Caco-2 (cell line): ENCODE data around the gene CTIF. TPM values are rescaled to one million over a fixed set of nuclear protein-coding genes. Genes with fewer than 3 reads are reported as not detected.

Experiments
- BruUV-seq: library from RNA; stranded (reverse); fragments of 400-500 nt; replicated peaks from 2 replicates; lab custom pipeline; 2021; lab: Mats Ljungman, UMichigan
- CTCF ChIA-PET: fragments of 300-600 bp; sonication (Branson Sonifier 250); formaldehyde crosslinking; loops from one replicate; lab custom pipeline; 2022; ENCODE audit warnings: antibody characterized with exemption; lab: Charles Lee
- POLR2A ChIA-PET: fragments of 300-600 bp; sonication (Branson Sonifier 250); formaldehyde crosslinking; loops from one replicate; lab custom pipeline; 2022; ENCODE audit warnings: antibody characterized with exemption; lab: Charles Lee
- DNase-seq, 2 experiments: peaks; one replicate each; pipeline versions ENCODE4 v3.0.0 to v3.0.0-alpha.2; 2020 to 2022
- H3K27me3 ChIP-seq: replicated peaks from 2 replicates; pipeline ENCODE4 v1.6.0; 2011; ENCODE audit warnings: low read length; ENCODE audit not compliant: control insufficient read depth, insufficient read depth
- H3K36me3 ChIP-seq: 2 replicates; pipeline ENCODE4 v1.5.1; 2011; ENCODE audit warnings: low read length; ENCODE audit not compliant: control insufficient read depth, insufficient read depth
- H3K4me1 ChIP-seq: fragments of 250-450 bp; sonication (Bioruptor Pico); 2 replicates; pipeline ENCODE4 v1.5.1; 2020; ENCODE audit warnings: mild to moderate bottlenecking
- H3K4me3 ChIP-seq: 2 replicates; pipeline ENCODE4 v1.5.1; 2011; ENCODE audit warnings: low read depth, mild to moderate bottlenecking, control low read depth, low read length
- H3K9me3 ChIP-seq: fragments of 250-450 bp; sonication (Bioruptor Pico); 2 replicates; pipeline ENCODE4 v1.5.1; 2020; ENCODE audit warnings: mild to moderate bottlenecking, moderate library complexity
- H3K27ac Mint-ChIP-seq: one replicate; pipeline ENCODE4 v1.8.0; 2022; ENCODE audit warnings: mixed read lengths; ENCODE audit not compliant: unreplicated experiment
- H3K27me3 Mint-ChIP-seq: one replicate; pipeline ENCODE4 v1.8.0; 2022; ENCODE audit warnings: mixed read lengths; ENCODE audit not compliant: insufficient read depth, unreplicated experiment
- H3K36me3 Mint-ChIP-seq: one replicate; pipeline ENCODE4 v1.8.0; 2022; ENCODE audit warnings: mild to moderate bottlenecking, mixed read lengths; ENCODE audit not compliant: insufficient read depth, unreplicated experiment
- H3K4me1 Mint-ChIP-seq: one replicate; pipeline ENCODE4 v1.8.0; 2022; ENCODE audit warnings: low read depth, mixed read lengths; ENCODE audit not compliant: unreplicated experiment
- H3K4me3 Mint-ChIP-seq: one replicate; pipeline ENCODE4 v1.8.0; 2022; ENCODE audit warnings: mild to moderate bottlenecking, moderate library complexity, mixed read lengths; ENCODE audit not compliant: unreplicated experiment
- H3K9me3 Mint-ChIP-seq: one replicate; pipeline ENCODE4 v1.8.0; 2022; ENCODE audit warnings: mixed read lengths; ENCODE audit not compliant: unreplicated experiment
- intact Hi-C: fragments of 100-400 bp; cut with micrococcal nuclease; formaldehyde crosslinking; loops from one replicate; pipeline ENCODE4 v1.10.0; 2022; ENCODE audit not compliant: unreplicated experiment
- total RNA-seq: library from RNA; stranded (reverse); gene quantifications from 2 replicates; pipeline ENCODE4 v1.2.3, GENCODE V29; 2022
- TF ChIP-seq, protein P1 (sequence below), 2 experiments: fragments of 200-600 bp in 1 of 2; IDR thresholded peaks; 1 replicate in 1 of 2; 2 replicates in 1 of 2; pipeline versions ENCODE4 v1.5.1 to v1.8.0; 2011 to 2022; ENCODE audit warnings: antibody characterized with exemption in 1 of 2, control low read depth in 1 of 2, inconsistent platforms in 1 of 2, low read depth in 1 of 2, low read length in 1 of 2, mild to moderate bottlenecking in 1 of 2, moderate library complexity in 1 of 2; ENCODE audit not compliant: insufficient read depth in 1 of 2, severe bottlenecking in 1 of 2, unreplicated experiment in 1 of 2

The CTIF gene
- total RNA-seq, 1 experiment from 2014 or later, result 19.9 TPM

DNA sequence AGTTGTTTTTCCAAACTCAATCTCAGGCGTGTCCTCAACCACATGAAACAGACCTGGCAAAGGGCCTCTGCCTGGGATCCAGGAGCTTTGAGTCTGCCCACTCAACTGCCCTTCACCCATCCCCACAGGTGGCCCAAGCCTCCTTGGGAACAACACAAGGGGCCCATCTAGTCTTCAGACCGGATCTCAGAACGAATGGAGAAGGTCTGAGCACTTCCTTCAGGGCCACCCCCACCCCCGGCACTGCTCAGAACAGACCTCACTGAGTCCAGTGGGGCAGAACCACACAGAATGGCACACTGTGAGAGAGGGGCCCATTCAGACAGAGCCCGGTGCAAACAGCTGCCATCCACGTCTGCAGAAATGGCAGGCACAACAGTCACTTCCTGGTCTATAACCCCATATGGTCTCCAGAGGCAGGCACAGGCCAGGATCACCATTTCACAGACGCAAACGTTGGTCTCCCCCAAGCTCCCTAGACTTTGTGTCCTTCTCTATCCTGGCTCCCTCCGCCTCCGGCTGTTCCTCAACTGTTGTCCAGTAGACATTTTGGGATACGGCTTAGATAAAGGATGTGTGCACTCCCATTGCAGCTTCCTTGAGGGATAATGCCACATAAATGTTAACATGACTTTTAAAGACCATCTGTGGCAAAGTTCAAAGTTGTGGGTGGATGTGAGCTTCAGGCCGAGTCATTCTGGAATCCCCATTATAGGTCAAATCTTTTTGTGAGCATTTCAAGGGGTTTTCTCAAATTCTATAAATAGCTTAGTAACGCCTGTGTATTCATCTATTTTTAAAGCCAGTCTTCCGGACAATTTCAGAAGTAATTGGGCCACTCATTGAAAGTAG is 262.3 kb downstream of the CTIF start:
- peaks cover 15% of the 10 kb centered on the region for H3K4me1 ChIP-seq
- Mint-ChIP-seq H3K27ac (peak overlapping the region; percentile 75), H3K36me3 (peaks cover 8% of the 10 kb centered on the region), H3K4me3 (no peak overlapping the region), H3K9me3 (no peaks in the 10 kb centered on the region), H3K27me3 (no peaks in the 10 kb centered on the region), H3K4me1 (no peaks in the 10 kb centered on the region)
- H3K27me3 ChIP-seq, result no peaks in the 10 kb centered on the region
- ChIA-PET POLR2A (no interaction called here), CTCF (no interaction called here)
- intact Hi-C loops, result no loop called here
- BruUV-seq, result TSS peak; percentile 64
- DNase-seq, result no peak
- TF ChIP-seq, protein P1, sequence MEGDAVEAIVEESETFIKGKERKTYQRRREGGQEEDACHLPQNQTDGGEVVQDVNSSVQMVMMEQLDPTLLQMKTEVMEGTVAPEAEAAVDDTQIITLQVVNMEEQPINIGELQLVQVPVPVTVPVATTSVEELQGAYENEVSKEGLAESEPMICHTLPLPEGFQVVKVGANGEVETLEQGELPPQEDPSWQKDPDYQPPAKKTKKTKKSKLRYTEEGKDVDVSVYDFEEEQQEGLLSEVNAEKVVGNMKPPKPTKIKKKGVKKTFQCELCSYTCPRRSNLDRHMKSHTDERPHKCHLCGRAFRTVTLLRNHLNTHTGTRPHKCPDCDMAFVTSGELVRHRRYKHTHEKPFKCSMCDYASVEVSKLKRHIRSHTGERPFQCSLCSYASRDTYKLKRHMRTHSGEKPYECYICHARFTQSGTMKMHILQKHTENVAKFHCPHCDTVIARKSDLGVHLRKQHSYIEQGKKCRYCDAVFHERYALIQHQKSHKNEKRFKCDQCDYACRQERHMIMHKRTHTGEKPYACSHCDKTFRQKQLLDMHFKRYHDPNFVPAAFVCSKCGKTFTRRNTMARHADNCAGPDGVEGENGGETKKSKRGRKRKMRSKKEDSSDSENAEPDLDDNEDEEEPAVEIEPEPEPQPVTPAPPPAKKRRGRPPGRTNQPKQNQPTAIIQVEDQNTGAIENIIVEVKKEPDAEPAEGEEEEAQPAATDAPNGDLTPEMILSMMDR (IDR thresholded peaks at IDR 0.05; ENCODE audit: insufficient read depth in 1 of 2, low read depth in 1 of 2, low read length in 1 of 2, severe bottlenecking in 1 of 2, unreplicated experiment in 1 of 2), result no peak
- no peaks in the 10 kb centered on the region for H3K9me3 ChIP-seq
- no peak overlapping the region for H3K4me3 ChIP-seq
- H3K36me3 ChIP-seq, result no peaks in the 10 kb centered on the region

GRCh38 chr18:48801728-48802542 is 263.1 kb downstream of the CTIF start:
- peak overlapping the region; percentile 75 for H3K27ac Mint-ChIP-seq
- H3K4me3 ChIP-seq, result no peak overlapping the region
- H3K27me3 Mint-ChIP-seq, result no peaks in the 10 kb centered on the region
- H3K36me3 ChIP-seq, result no peaks in the 10 kb centered on the region
- TF ChIP-seq, protein P1 (IDR thresholded peaks at IDR 0.05; ENCODE audit: insufficient read depth in 1 of 2, low read depth in 1 of 2, low read length in 1 of 2, severe bottlenecking in 1 of 2, unreplicated experiment in 1 of 2), result no peak
- no peaks in the 10 kb centered on the region for H3K4me1 Mint-ChIP-seq
- peaks cover 15% of the 10 kb centered on the region for H3K4me1 ChIP-seq
- ChIA-PET CTCF (no interaction called here), POLR2A (no interaction called here)
- no TSS peak for BruUV-seq
- no peaks in the 10 kb centered on the region for H3K9me3 Mint-ChIP-seq
- H3K9me3 ChIP-seq, result no peaks in the 10 kb centered on the region
- peaks cover 8% of the 10 kb centered on the region for H3K36me3 Mint-ChIP-seq
- no peaks in the 10 kb centered on the region for H3K27me3 ChIP-seq
- H3K4me3 Mint-ChIP-seq, result no peak overlapping the region
- peak; percentile 59 to 70 for DNase-seq
- intact Hi-C loops, result no loop called here

DNA sequence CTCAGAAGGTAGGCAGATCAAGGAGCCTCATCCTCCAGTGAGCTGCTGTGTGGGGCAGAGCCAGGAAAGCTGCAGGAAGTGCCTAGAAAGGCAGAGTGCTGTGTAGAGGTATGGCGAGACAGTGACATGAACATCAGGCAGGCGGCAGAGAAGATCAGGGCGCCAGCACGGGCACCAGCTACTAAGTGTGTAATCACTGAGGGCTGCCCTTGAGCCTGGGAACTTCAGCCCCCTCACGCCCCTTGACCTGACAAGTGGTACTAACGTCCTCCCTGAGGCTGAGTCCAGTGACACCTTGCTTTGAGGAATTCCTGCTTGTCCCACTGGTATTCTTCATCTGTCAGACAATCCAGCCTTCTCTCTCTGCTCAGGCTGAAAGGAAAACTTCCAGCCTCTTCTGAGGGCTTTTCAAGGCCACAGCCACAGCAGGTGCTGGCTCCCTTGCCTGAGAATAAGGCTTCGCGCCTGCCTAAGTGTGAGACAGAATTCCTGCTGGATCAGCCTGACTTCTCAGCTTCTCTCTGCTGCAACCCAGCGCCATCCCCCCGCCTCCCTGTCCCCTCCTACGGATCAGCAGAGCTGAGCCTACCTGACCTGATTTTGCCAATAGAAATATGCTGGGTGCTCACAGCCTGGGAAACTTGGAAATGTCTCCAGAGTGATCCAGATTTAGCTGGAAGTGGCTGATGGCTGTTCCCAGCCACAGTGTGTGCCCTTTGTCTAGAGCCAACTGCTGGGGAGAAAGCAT is 263.9 kb downstream of the CTIF start:
- Mint-ChIP-seq H3K4me1 (no peaks in the 10 kb centered on the region), H3K27me3 (no peaks in the 10 kb centered on the region), H3K4me3 (no peak overlapping the region), H3K9me3 (no peaks in the 10 kb centered on the region), H3K36me3 (peaks cover 8% of the 10 kb centered on the region), H3K27ac (peak overlapping the region; percentile 75)
- ChIA-PET CTCF (no interaction called here), POLR2A (no interaction called here)
- TF ChIP-seq, protein P1 (IDR thresholded peaks at IDR 0.05; ENCODE audit: insufficient read depth in 1 of 2, low read depth in 1 of 2, low read length in 1 of 2, severe bottlenecking in 1 of 2, unreplicated experiment in 1 of 2), result no peak
- Histone ChIP-seq H3K36me3 (no peaks in the 10 kb centered on the region), H3K4me1 (peaks cover 15% of the 10 kb centered on the region), H3K9me3 (no peaks in the 10 kb centered on the region), H3K4me3 (no peak overlapping the region), H3K27me3 (no peaks in the 10 kb centered on the region)
- no peak for DNase-seq
- intact Hi-C loops, result no loop called here
- no TSS peak for BruUV-seq
